Placental pericyte (primary cell): ENCODE measurements around the gene GLTPD2. TPM values are rescaled to one million over a fixed set of nuclear protein-coding genes. Genes with fewer than 3 reads are reported as not detected.

ENCODE experiments used
- total RNA-seq: library from RNA; depleted of rRNA; stranded (reverse); fragments of >200 nt; gene quantifications from 2 replicates; pipeline ENCODE4 v1.2.3, GENCODE V29; 2012

The GLTPD2 gene
- total RNA-seq: not detected in 2 replicates

GRCh38 chr17:4788807-4789700 lies at the start of gene GLTPD2:
GLTPD2 (plus strand) TSS chr17:4788964; CDS start chr17:4789012, 48 bp downstream.

GRCh38 chr17:4739122-4740024 lies 49.4 kb upstream of the GLTPD2 start, which contains the start of the genes CXCL16 and ZMYND15:
CXCL16 (minus strand) TSS chr17:4739928; CDS start chr17:4739339, 589 bp downstream.
ZMYND15 (plus strand) TSS chr17:4739833; CDS start chr17:4740549, 716 bp downstream.

GRCh38 chr17:4771519-4772234 lies 17.1 kb upstream of the GLTPD2 start, which contains the start of gene TM4SF5:
TM4SF5 (plus strand) TSS chr17:4771886; CDS start chr17:4771923, 37 bp downstream.

GRCh38 chr17:4786106-4786511 lies 2.7 kb upstream of the GLTPD2 start, which contains the start of gene VMO1:
VMO1 (minus strand) TSS chr17:4786364; CDS start chr17:4786352, 12 bp downstream.

GRCh38 chr17:4802228-4802627 lies 13.5 kb downstream of the GLTPD2 start, which contains the start of gene C17orf114:
C17orf114 (minus strand) TSS chr17:4802328.

GRCh38 chr17:4806777-4807604 lies 18.2 kb downstream of the GLTPD2 start, which contains the start of gene PLD2:
PLD2 (plus strand) TSS chr17:4807152; CDS start chr17:4807773, 621 bp downstream.

GRCh38 chr17:4833178-4833940 lies 44.6 kb downstream of the GLTPD2 start, which contains the start of gene MINK1:
MINK1 (plus strand) TSS chr17:4833340; CDS start chr17:4833584, 244 bp downstream.

Other genes starting within 250 kb of the GLTPD2 start
- 75.5 and 93.6 TPM in 2 replicates for gene MYBBP1A, start 233.6 kb upstream of the GLTPD2 start, total RNA-seq
- not detected in 2 replicates for gene GGT6, start 228.4 kb upstream of the GLTPD2 start, total RNA-seq
- gene SMTNL2, start 204.4 kb upstream of the GLTPD2 start, total RNA-seq: not detected in 2 replicates
- 0.44 TPM in 1 of 2 replicates, not detected in the other for gene ALOX15, start 147.3 kb upstream of the GLTPD2 start, total RNA-seq
- gene PELP1, start 84.8 kb upstream of the GLTPD2 start, total RNA-seq: 20.6 and 31.5 TPM in 2 replicates
- gene ARRB2, start 78.3 kb upstream of the GLTPD2 start, total RNA-seq: 3.9 and 5.0 TPM in 2 replicates
- 8.9 and 13.3 TPM in 2 replicates for gene MED11, start 57.5 kb upstream of the GLTPD2 start, total RNA-seq
- gene ZMYND15, start 49.1 kb upstream of the GLTPD2 start, total RNA-seq: 0.22 TPM in 1 of 2 replicates, not detected in the other
- gene CXCL16, start 49.0 kb upstream of the GLTPD2 start, total RNA-seq: 0.57 and 3.1 TPM in 2 replicates
- gene TM4SF5, start 17.1 kb upstream of the GLTPD2 start, total RNA-seq: not detected in 2 replicates
- 1.8 TPM in 1 of 2 replicates, not detected in the other for gene VMO1, start 2.6 kb upstream of the GLTPD2 start, total RNA-seq
- 112 and 162 TPM in 2 replicates for gene PSMB6, start 7.2 kb downstream of the GLTPD2 start, total RNA-seq
- gene PLD2, start 18.2 kb downstream of the GLTPD2 start, total RNA-seq: 16.0 and 18.3 TPM in 2 replicates
- 29.5 and 46.4 TPM in 2 replicates for gene MINK1, start 44.4 kb downstream of the GLTPD2 start, total RNA-seq
- 0.57 and 6.1 TPM in 2 replicates for gene C17orf107, start 110.6 kb downstream of the GLTPD2 start, total RNA-seq
- 0.14 and 0.44 TPM in 2 replicates for gene CHRNE, start 114.1 kb downstream of the GLTPD2 start, total RNA-seq
- under 0.01 TPM in 1 of 2 replicates, not detected in the other for gene GP1BA, start 143.3 kb downstream of the GLTPD2 start, total RNA-seq
- 49.5 and 75.6 TPM in 2 replicates for gene SLC25A11, start 151.1 kb downstream of the GLTPD2 start, total RNA-seq
- 21.2 and 51.8 TPM in 2 replicates for gene RNF167, start 151.3 kb downstream of the GLTPD2 start, total RNA-seq
- gene PFN1, start 159.6 kb downstream of the GLTPD2 start, total RNA-seq: 759 and 850 TPM in 2 replicates
- gene ENO3, start 162.2 kb downstream of the GLTPD2 start, total RNA-seq: 2.4 and 5.3 TPM in 2 replicates
- 28.9 and 66.1 TPM in 2 replicates for gene SPAG7, start 178.9 kb downstream of the GLTPD2 start, total RNA-seq
- 15.3 and 19.3 TPM in 2 replicates for gene CAMTA2, start 198.7 kb downstream of the GLTPD2 start, total RNA-seq
- gene INCA1, start 208.6 kb downstream of the GLTPD2 start, total RNA-seq: 0.22 and 0.43 TPM in 2 replicates
- gene KIF1C, start 209.0 kb downstream of the GLTPD2 start, total RNA-seq: 65.3 and 75.5 TPM in 2 replicates
- gene SLC52A1, start 246.5 kb downstream of the GLTPD2 start, total RNA-seq: 0.14 TPM in 1 of 2 replicates, not detected in the other